AG04450 (cell line): ENCODE data around the gene MLLT6. TPM values are rescaled to one million over a fixed set of nuclear protein-coding genes. Genes with fewer than 3 reads are reported as not detected.

Source experiments
- CTCF ChIA-PET: fragments of 300-600, 350-600 bp; formaldehyde crosslinking; extraction: SDS; loops from one replicate; lab custom pipeline; 2022; ENCODE audit warnings: antibody characterized with exemption, inconsistent platforms; lab: Charles Lee
- POLR2A ChIA-PET: fragments of 350-600 bp; formaldehyde crosslinking; extraction: SDS; loops from one replicate; lab custom pipeline; 2021; ENCODE audit warnings: antibody characterized with exemption, inconsistent platforms; lab: Yijun Ruan, JAX
- DNase-seq: peaks from one replicate; pipeline ENCODE4 v3.0.0-alpha.2; 2011; ENCODE audit warnings: low read depth, low spot score
- H3K27ac ChIP-seq: one replicate; pipeline ENCODE4 v1.5.1; 2012; ENCODE audit warnings: low read depth, low read length, control low read depth
- H3K27me3 ChIP-seq: one replicate; pipeline ENCODE4 v1.6.0; 2012; ENCODE audit warnings: low read length; ENCODE audit not compliant: control insufficient read depth, insufficient read depth
- H3K4me3 ChIP-seq: 2 replicates; pipeline ENCODE4 v1.5.1; 2011; ENCODE audit warnings: mild to moderate bottlenecking, low read depth, low read length, control low read depth
- H3K9me3 ChIP-seq: 2 replicates; pipeline ENCODE4 v1.5.1; 2012; ENCODE audit warnings: low read length; ENCODE audit not compliant: control insufficient read depth, insufficient read depth
- polyA plus RNA-seq: library from polyadenylated mRNA; depleted of rRNA; stranded (reverse); fragments of >200 nt; gene quantifications from 2 replicates; pipeline ENCODE4 v1.2.3, GENCODE V29; 2011
- TF ChIP-seq, protein P1 (sequence below): IDR thresholded peaks from 2 replicates; pipeline ENCODE4 v1.5.1; 2011; ENCODE audit warnings: low read depth, low read length, control low read depth, inconsistent platforms

The MLLT6 gene
- polyA plus RNA-seq, 1 experiment: 17.3 TPM

DNA sequence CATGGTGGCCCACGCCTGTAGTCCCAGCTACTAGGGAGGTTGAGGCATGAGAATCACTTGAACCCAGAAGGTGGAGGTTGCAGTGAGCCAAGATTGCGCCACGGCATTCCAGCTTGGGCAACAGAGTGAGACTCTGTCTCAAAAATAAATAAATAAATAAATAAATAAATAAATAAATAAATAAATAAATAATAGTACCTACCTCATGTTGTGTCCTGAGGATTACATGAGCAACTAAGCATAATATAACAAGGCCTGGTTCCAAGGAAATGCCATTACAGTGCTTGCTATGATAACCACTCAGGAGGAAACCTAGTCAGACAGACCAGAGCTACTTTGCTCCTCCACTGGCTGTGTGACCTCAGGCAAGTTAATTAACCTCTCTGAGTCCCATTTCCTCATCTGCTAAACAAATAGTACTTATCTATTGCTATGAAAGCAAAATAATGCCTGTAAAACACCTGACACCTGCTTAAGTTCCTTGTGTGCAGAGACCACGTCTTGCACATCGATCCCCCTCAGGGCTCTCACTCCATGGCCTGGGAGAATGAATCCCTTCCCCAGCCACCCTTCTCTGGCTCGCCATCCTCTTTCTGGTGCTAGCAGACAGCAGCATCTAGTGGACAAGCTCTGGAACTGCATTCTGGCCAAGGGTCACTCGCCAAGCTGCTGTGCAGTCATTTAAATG is 37.8 kb upstream of the MLLT6 start:
- Histone ChIP-seq H3K27ac (no peak overlapping the region), H3K27me3 (peaks cover 50% of the 10 kb centered on the region), H3K9me3 (no peaks in the 10 kb centered on the region), H3K4me3 (no peak overlapping the region)
- DNase-seq: peak; percentile 42
- POLR2A ChIA-PET: no interaction called here
- TF ChIP-seq, protein P1, sequence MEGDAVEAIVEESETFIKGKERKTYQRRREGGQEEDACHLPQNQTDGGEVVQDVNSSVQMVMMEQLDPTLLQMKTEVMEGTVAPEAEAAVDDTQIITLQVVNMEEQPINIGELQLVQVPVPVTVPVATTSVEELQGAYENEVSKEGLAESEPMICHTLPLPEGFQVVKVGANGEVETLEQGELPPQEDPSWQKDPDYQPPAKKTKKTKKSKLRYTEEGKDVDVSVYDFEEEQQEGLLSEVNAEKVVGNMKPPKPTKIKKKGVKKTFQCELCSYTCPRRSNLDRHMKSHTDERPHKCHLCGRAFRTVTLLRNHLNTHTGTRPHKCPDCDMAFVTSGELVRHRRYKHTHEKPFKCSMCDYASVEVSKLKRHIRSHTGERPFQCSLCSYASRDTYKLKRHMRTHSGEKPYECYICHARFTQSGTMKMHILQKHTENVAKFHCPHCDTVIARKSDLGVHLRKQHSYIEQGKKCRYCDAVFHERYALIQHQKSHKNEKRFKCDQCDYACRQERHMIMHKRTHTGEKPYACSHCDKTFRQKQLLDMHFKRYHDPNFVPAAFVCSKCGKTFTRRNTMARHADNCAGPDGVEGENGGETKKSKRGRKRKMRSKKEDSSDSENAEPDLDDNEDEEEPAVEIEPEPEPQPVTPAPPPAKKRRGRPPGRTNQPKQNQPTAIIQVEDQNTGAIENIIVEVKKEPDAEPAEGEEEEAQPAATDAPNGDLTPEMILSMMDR: peak; percentile 100
- CTCF ChIA-PET: interaction anchor here (0.6 to 4.6 kb wide), 25 partner anchors 8 to 702 kb away, joined by 3 to 77 read pairs (median 4); no protein-coding TSS in a partner anchor

DNA sequence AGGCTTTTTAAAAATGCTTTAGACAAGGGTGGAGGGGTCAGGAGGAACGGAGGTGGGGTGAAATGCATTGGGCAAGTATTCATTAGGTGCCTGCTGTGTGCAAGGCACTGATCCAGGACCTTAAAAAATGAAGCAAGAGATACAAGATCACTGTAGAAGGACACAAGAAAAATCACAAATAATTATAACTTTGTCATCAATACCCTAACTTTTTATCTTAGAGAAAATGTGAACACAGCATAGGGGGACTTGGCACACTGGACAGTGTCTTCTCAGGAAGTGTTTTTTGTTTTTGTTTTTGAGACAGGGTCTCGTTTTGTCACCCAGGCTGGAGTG is 37.3 kb upstream of the MLLT6 start:
- POLR2A ChIA-PET: no interaction called here

DNA sequence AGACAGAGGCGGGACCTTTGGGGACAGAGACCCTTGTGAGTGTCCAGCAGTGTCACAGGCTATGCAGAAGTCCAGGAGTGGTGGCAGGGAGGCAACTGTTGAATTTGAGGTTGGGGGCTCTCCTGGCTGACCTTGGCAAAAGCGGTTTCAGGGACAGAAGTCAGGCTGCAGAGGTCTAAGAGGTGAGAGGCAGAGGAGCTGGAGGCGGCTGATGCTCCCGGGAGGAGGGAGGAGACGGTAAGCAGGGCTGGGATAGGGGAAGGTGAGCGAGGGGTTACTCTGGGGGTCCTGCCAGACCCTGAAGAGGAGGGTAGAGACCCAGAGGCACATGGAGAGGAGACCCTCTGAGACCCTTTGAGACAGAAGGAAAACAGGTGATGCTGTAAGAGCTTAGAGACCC is 35.6 kb upstream of the MLLT6 start:
- ChIA-PET CTCF (interaction anchor here (1.0 to 4.6 kb wide), 6 partner anchors 11 to 320 kb away, joined by 3 to 77 read pairs (median 4); no protein-coding TSS in a partner anchor), POLR2A (no interaction called here)
- no peak overlapping the region for H3K27ac ChIP-seq
- DNase-seq: no peak
- no peak overlapping the region for H3K4me3 ChIP-seq
- H3K9me3 ChIP-seq: no peaks in the 10 kb centered on the region
- TF ChIP-seq, protein P1: no peak
- H3K27me3 ChIP-seq: peaks cover 60% of the 10 kb centered on the region

More for the DNA sequence above, 37.3 kb upstream of the MLLT6 start:
- no peak overlapping the region for H3K27ac ChIP-seq
- no peaks in the 10 kb centered on the region for H3K9me3 ChIP-seq
- no peak for DNase-seq
- CTCF ChIA-PET: interaction anchor here (0.6 to 4.6 kb wide), 22 partner anchors 8 to 318 kb away, joined by 3 to 77 read pairs (median 4); no protein-coding TSS in a partner anchor
- peaks cover 55% of the 10 kb centered on the region for H3K27me3 ChIP-seq
- H3K4me3 ChIP-seq: no peak overlapping the region
- TF ChIP-seq, protein P1: no peak

DNA sequence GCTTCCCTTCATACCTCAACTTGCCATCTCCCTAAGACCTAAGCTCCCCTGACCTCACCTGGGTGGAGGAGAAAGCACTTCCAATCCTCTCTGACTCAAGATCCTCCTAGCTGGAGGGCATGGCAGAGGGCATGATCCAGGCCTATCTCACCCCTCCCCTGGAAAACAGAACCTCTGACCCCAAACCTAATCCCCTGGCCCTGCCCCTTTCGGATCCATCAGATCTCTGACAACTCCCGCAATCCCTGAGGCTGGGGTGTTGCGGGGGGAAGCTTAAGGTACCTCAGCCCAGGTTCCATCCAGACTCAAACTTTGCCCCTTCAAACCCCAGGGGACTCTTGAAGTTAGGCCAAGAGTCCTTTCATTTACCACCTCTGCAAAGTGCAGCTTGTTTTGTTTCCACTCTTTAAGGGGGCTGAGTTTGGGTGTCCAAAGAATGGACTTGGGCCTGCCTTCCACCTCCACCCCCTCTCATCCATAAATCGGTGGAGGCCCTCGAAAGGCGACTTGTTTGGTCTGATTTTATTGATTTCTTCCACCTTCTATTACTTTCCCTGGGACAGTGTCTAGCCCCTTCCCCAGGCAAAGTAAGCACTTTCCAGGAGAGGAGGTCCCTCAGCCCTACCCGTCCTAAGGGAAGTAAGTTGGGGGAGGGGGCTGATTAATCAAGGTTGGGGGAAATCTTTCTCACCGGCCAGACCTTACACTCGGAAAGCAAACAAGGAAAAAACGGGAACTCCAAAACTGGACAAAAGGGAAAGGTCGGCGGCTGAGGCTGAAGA is 32.9 kb upstream of the MLLT6 start:
- ChIA-PET CTCF (interaction anchor here (0.9 kb wide), 1 partner anchor 9 kb away, joined by 5 read pairs; no protein-coding TSS in a partner anchor), POLR2A (no interaction called here)
- Histone ChIP-seq H3K27me3 (peaks cover 63% of the 10 kb centered on the region), H3K27ac (no peak overlapping the region), H3K4me3 (no peak overlapping the region), H3K9me3 (no peaks in the 10 kb centered on the region)
- TF ChIP-seq, protein P1: no peak
- no peak for DNase-seq
